HG02870 (cell line): ENCODE data around the gene OR8B8.
"Not testable (repeated sequence)": the region's sequence is repeated elsewhere in the genome, so short reads cannot be mapped to it uniquely, and the experiment has no call there.

Source experiments
- ATAC-seq: cut with Tn5 transposase; IDR thresholded peaks from one replicate; pipeline ENCODE4 v1.9.1; 2021; ENCODE audit warnings: mild to moderate bottlenecking, moderate library complexity; ENCODE audit not compliant: unreplicated experiment

Gene OR8B8, protein sequence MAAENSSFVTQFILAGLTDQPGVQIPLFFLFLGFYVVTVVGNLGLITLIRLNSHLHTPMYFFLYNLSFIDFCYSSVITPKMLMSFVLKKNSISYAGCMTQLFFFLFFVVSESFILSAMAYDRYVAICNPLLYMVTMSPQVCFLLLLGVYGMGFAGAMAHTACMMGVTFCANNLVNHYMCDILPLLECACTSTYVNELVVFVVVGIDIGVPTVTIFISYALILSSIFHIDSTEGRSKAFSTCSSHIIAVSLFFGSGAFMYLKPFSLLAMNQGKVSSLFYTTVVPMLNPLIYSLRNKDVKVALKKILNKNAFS

DNA sequence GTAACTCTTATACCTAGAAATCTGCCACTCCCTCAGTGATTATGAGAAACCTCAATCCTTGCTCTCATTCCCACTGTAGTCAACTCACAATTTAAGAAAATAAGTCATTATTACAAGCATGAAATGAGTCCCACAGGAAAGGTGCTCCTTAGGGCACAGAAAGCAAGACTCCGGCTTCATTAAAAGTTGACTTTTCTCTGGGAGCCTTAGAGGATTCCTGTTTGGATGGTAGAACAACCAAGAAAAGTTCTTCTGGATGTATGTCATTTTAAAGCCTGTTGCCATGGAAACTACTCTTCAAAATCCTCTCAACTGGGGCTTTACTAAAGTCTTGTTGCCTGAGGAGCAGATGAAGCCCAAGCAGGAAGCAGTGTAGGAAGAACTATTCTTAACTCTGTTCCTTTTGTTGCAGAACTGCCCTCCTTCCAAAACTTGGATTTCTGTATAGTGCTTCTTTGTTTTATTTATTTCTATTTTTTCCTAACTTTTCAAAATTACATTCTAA lies at the start of gene OR8B8:
TSS of gene OR8B8 (minus strand) at position 51 of the 505 bp plus-strand sequence. CDS start 4,611 bp downstream, outside the sequence.
- ATAC-seq, result no peak

GRCh38 chr11:124493016-124493655 lies 47.6 kb upstream of the OR8B8 start:
- no peak for ATAC-seq

DNA sequence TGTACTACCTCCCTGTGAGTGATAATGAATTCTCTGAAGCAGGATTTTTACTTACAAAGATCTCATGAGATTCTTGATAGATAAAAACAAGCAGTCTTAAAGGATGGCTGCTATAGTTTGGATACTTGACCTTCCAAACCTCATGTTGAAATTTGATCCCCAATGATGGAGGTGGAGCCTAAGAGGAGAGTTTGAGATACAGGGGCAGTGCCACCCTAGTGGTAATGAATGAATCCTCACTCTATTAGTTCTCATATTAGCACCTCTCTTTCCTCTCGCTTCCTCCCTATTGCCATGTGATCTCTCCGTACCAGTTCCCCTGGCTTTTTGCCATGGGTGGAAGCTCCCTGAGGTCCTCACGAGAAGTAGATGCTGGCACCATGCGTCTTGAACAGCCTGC lies 37.9 kb upstream of the OR8B8 start:
- ATAC-seq, result no peak

GRCh38 chr11:124482362-124483147 lies 37.1 kb upstream of the OR8B8 start:
- no peak for ATAC-seq

GRCh38 chr11:124481365-124482323 lies 36.1 kb upstream of the OR8B8 start:
- ATAC-seq, result no peak

- no peak for ATAC-seq
Observed at GRCh38 chr11:124479561-124479960, 34.1 kb upstream of the OR8B8 start.

DNA sequence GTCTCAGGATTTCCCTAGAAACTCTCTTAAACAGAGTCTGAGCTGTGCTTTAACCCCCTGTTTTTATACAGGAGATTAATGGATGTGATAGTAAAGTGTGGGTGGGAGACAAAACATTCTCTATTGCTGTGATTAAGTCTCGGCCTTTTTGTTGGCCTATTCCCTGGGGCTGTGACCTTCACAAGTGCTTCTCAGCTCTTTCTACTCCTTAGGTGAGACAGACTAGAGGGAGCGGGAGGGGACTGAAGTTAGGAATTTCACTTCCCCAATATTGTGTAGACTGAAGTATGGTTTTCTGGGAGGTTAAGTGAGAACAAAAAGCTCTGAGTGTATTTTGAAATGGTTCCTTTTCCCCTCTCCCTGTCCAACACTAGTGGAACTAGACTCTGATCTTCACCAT lies 29.8 kb upstream of the OR8B8 start:
- no peak for ATAC-seq

- no peak for ATAC-seq
Observed at GRCh38 chr11:124474779-124475178, 29.3 kb upstream of the OR8B8 start.

- ATAC-seq, result no peak
Observed at GRCh38 chr11:124474079-124474478, 28.6 kb upstream of the OR8B8 start.

DNA sequence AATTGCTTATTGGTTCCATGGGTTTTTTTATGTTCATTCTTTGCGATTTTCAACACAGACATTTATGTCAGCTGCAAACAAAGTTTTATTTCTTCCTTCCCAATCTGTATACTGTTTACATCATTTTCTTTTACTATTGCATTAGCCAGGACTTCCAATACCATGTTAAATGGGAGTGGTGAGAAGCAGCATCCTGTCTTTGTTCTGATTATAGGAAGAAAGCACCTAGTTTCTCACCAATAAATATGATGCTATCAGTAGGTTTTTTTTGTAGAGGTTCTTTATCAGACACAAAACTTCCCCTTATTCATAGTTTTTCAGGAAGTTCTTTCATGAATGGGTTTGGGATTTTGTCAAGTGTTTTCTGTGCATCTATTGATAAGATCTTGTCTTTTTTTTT lies 28.0 kb upstream of the OR8B8 start:
- no peak for ATAC-seq

DNA sequence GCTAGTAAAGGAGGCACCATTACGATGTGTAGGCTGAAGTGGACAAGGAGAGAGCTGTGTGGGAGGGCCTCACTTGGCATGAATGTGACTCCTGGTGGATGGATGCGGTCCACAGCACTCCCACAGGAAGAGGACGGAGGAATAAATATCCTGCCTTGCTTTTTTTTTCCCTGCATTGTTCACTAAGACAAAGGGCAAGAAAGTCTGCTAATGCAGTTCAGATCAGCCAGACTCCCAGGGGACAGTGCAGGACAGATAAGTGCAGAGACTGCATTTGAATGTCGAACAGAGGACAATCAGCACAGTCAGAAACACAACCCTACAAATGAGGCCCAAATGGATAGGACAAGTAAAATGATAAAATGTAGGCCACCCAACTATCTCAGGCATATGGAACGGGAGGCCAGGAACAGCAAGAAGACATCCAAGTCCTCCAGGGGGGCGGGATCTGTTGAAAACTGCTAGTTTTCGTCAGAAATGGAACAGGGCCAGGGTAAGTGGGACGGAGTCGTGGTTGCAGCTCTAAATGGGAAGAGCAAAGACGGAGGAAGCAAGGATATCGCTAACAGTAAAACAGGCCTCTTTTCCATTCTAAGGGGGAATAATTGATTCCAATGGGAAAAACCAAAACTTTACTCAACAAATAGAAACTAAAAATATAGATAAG lies 25.2 kb upstream of the OR8B8 start:
- no peak for ATAC-seq

- ATAC-seq, result no peak
Observed at GRCh38 chr11:124467381-124467927, 22.0 kb upstream of the OR8B8 start.

DNA sequence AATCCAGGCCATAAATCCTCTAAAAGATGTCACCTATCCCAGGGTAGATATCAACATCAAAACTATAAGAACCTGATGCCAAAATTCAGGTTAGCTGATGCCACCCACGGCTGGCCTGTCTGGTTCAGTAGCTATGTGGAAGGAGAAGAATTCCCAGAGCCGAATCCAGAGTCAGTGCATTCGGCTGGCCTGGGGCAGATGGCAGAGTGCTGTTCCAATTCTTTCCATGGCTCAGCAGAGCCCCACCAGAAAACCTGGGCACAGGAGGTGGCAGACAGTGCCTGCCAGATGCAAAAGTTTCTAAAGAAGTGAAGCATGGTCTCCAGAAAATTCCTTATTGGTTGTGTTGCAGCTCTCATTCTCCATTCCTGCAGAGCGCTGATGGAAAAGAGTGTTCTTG lies 19.9 kb upstream of the OR8B8 start:
- ATAC-seq, result no peak

GRCh38 chr11:124463990-124464389 lies 18.5 kb upstream of the OR8B8 start:
- ATAC-seq, result no peak

DNA sequence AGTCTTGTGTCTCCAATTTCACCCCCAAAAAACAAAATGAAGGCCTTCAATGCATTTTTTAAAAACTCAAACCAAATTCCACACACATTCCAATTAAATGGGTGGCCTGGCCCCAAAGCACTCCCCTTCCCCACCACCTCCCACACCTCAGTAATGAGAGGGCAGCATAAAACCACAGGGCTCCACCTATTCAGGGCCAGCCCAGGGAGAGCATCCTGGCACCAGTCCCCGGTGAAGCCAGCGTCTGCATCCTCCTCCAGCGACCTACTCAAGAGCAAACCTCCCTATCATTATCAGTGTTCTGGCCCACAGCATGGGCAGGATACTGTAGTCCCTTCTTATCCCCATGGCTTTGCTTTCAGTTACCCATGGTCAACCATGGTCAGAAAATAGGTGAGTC lies 17.8 kb upstream of the OR8B8 start:
- ATAC-seq, result no peak

DNA sequence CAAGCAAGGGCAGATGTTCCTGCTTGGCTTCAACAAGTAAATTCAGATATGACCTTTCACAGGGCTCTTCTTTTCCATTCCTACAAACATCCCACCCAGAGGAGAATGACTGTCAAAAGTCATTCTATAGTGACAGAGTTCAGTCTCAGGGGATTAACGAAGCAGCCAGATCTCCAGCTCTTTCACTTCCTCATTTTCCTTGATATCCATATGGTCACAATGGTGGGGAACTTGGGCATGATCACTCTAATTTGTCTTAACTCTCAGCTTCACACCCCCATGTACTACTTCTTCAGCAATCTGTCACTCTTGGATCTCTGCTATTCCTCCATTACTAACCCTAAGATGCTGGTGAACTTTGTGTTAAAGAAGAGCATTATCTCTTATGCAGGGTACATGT lies 15.0 kb upstream of the OR8B8 start:
- no peak for ATAC-seq

DNA sequence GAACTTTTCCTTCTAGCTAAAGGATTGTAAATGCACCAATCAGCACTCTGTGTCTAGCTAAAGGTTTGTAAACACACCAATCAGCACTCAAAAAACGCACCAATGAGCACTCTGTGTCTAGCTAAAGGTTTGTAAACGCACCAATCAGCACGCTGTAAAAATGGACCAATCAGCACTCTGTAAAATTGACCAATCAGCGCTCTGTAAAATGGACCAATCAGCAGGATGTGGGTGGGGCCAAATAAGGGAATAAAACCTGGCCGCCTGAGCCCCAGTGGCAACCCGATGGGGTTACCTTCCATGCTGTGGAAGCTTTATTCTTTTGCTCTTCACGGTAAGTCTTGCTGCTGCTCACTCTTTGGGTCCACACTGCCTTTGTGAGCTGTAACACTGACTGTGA lies 13.9 kb upstream of the OR8B8 start:
- not testable (repeated sequence) for ATAC-seq

DNA sequence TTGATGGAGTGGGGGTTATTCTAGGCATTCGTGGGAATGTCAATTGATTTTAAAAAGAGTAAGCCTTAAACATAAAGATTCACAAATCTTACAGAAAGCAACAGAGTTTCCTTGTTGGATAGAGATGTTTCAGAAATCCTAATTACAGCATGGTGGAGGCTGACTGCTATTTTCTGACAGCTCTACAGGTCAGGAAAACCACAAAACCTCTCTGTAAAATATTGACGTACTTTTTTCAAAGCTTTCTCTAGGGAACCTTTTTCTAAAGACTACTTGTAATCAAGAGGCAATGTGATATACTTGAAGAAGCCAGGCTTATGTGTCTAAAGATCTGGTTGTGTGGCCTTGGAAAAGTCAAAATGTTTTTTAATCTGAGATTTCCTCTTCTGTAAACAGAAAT lies 9.1 kb upstream of the OR8B8 start:
- no peak for ATAC-seq

DNA sequence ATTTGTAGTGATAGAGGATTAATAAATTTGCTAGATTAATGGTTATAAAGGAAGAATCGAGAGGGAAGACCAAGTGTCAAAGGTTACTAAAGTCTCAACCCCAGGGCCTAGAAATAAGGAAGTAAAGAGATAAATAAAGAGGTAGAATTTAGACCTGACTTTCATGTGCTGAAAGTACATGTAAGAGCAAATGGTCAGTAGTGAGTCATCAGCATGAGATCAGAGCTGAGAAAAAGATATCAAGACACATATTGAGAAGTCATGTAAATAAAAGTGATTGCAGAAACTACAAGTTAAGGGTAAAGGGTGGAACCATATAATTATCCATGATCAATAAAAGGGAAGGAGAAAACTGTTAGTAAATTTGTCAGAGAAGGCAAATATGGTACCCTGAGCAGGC lies 1.4 kb upstream of the OR8B8 start:
- ATAC-seq, result no peak

GRCh38 chr11:124442847-124443246 lies 2.6 kb downstream of the OR8B8 start:
- ATAC-seq, result no peak
